Stimulated activated naive CD8-positive, alpha-beta T cell treated with anti-CD3 and anti-CD28 coated beads, Interleukin-15, Interleukin-2, amounts not matched to agents 100 ng/mL and 50 ng/mL, for 24 hours (primary cell): ENCODE results near the gene KIAA1958.

ENCODE experiments used
- H3K27ac Mint-ChIP-seq: one replicate; pipeline ENCODE4 v1.8.0; 2021; ENCODE audit warnings: mild to moderate bottlenecking, mixed read lengths
- H3K27me3 Mint-ChIP-seq: one replicate; pipeline ENCODE4 v1.8.0; 2021; ENCODE audit warnings: mixed read lengths
- H3K36me3 Mint-ChIP-seq: one replicate; pipeline ENCODE4 v1.8.0; 2021; ENCODE audit warnings: low read depth, mixed read lengths
- H3K4me1 Mint-ChIP-seq: one replicate; pipeline ENCODE4 v1.8.0; 2021; ENCODE audit warnings: low read depth, mixed read lengths
- H3K4me3 Mint-ChIP-seq: one replicate; pipeline ENCODE4 v1.8.0; 2021; ENCODE audit warnings: mild to moderate bottlenecking, mixed read lengths
- H3K9me3 Mint-ChIP-seq: one replicate; pipeline ENCODE4 v1.8.0; 2021; ENCODE audit warnings: mixed read lengths

The KIAA1958 gene

GRCh38 chr9:112551641-112552040 lies 65.0 kb downstream of the KIAA1958 start:
- peaks cover under 1% of the 10 kb centered on the region for H3K36me3 Mint-ChIP-seq
- H3K4me3 Mint-ChIP-seq, result no peak overlapping the region
- no peaks in the 10 kb centered on the region for H3K27me3 Mint-ChIP-seq
- H3K9me3 Mint-ChIP-seq, result peaks cover 2% of the 10 kb centered on the region
- no peak overlapping the region for H3K27ac Mint-ChIP-seq
- H3K4me1 Mint-ChIP-seq, result peaks cover 10% of the 10 kb centered on the region

- Mint-ChIP-seq H3K4me3 (no peak overlapping the region), H3K27ac (no peak overlapping the region), H3K36me3 (no peaks in the 10 kb centered on the region), H3K9me3 (no peaks in the 10 kb centered on the region), H3K4me1 (peaks cover 7% of the 10 kb centered on the region), H3K27me3 (no peaks in the 10 kb centered on the region)
Measured at GRCh38 chr9:112552229-112553056, 65.8 kb downstream of the KIAA1958 start.

- Mint-ChIP-seq H3K27ac (no peak overlapping the region), H3K4me1 (peaks cover 4% of the 10 kb centered on the region), H3K9me3 (no peaks in the 10 kb centered on the region), H3K27me3 (no peaks in the 10 kb centered on the region), H3K36me3 (no peaks in the 10 kb centered on the region), H3K4me3 (no peak overlapping the region)
Measured at GRCh38 chr9:112553256-112553826, 66.7 kb downstream of the KIAA1958 start.

DNA sequence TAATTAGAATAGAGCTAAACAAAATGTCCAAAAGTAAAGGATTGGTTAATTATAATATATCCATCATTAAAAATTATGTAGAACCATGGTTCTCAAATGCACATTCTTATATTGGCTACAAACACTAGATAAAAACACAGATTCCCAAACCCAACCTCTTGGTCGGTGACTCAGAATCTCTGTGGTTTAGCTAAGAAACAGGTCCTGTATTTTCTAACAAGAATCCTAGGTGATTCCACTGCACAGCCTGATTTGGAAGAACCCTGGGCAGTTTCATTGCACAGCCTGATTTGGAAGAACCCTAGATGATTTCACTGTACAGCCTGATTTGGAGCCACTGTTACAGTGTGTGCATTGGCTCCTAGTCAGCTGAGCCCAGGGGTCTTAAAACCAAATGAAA lies 67.9 kb downstream of the KIAA1958 start:
- Mint-ChIP-seq H3K4me1 (peaks cover 5% of the 10 kb centered on the region), H3K9me3 (no peaks in the 10 kb centered on the region), H3K27ac (no peak overlapping the region), H3K27me3 (no peaks in the 10 kb centered on the region), H3K4me3 (no peak overlapping the region), H3K36me3 (no peaks in the 10 kb centered on the region)

DNA sequence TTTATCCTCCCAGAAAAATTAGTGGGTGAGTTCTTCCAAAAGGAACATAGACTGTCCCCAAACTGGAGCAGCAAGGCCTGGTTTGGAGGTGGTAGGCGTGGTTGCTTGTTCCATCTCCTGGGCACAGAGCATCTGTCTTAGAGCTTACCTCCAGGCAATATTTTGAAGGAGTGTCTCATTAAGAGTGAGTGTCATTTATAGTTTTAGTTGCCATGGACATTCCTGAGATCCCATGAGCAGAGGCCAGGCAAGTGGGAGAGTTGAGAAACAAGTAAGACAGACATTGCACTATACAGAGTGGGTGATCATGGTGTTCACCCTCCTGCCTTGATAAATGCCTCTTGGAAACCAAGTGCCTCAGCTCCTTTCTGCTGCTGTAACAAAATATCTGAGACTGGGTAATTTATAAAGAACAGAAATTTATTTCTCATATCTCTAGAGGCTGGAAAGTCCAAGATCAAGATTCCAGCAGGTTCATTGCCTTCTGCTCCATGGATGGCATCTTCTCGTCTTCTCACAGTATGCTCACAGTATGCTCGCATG lies 68.5 kb downstream of the KIAA1958 start:
- no peak overlapping the region for H3K27ac Mint-ChIP-seq
- H3K27me3 Mint-ChIP-seq, result no peaks in the 10 kb centered on the region
- no peak overlapping the region for H3K4me3 Mint-ChIP-seq
- H3K36me3 Mint-ChIP-seq, result no peaks in the 10 kb centered on the region
- peaks cover 6% of the 10 kb centered on the region for H3K4me1 Mint-ChIP-seq
- H3K9me3 Mint-ChIP-seq, result no peaks in the 10 kb centered on the region

DNA sequence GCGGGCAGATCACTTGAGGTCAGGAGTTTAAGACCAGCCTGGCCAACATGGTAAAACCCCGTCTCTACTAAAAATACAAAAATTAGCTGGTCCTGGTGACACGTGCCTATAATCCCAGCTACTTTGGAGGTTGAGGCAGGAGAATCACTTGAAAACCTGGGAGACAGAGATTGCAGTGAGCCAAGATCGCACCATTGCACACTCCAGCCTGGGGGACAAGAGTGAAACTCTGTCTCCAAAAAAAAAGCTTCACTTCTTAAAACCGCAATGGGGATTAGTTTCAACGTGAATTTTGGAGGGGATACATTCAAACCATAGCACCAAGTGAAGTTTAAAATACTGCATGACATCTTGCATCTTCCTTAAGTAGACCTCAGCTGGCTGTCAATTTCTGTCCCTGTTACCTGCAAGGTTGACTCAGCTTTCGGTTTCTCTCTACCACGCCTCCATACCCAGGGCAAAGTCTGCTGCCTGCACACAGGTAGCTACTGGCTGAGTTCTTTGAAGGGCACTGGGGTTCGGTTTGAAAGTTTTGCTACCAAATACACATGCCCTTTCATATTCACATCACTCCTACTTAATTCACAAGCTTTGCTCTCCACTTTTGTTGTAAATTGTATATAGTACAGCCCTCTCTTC lies 69.3 kb downstream of the KIAA1958 start:
- no peak overlapping the region for H3K4me3 Mint-ChIP-seq
- H3K36me3 Mint-ChIP-seq, result no peaks in the 10 kb centered on the region
- H3K9me3 Mint-ChIP-seq, result no peaks in the 10 kb centered on the region
- H3K27ac Mint-ChIP-seq, result no peak overlapping the region
- no peaks in the 10 kb centered on the region for H3K27me3 Mint-ChIP-seq
- peaks cover 6% of the 10 kb centered on the region for H3K4me1 Mint-ChIP-seq

- Mint-ChIP-seq H3K4me1 (peaks cover 6% of the 10 kb centered on the region), H3K27me3 (no peaks in the 10 kb centered on the region), H3K4me3 (no peak overlapping the region), H3K9me3 (no peaks in the 10 kb centered on the region), H3K27ac (no peak overlapping the region), H3K36me3 (no peaks in the 10 kb centered on the region)
Measured at GRCh38 chr9:112556497-112557442, 70.1 kb downstream of the KIAA1958 start.

- H3K36me3 Mint-ChIP-seq, result no peaks in the 10 kb centered on the region
- no peak overlapping the region for H3K27ac Mint-ChIP-seq
- peaks cover 9% of the 10 kb centered on the region for H3K4me1 Mint-ChIP-seq
- H3K9me3 Mint-ChIP-seq, result no peaks in the 10 kb centered on the region
- no peaks in the 10 kb centered on the region for H3K27me3 Mint-ChIP-seq
- no peak overlapping the region for H3K4me3 Mint-ChIP-seq
Measured at GRCh38 chr9:112558476-112558875, 71.8 kb downstream of the KIAA1958 start.

GRCh38 chr9:112558978-112559377 lies 72.4 kb downstream of the KIAA1958 start:
- Mint-ChIP-seq H3K4me1 (peaks cover 9% of the 10 kb centered on the region), H3K27ac (no peak overlapping the region), H3K4me3 (no peak overlapping the region), H3K9me3 (no peaks in the 10 kb centered on the region), H3K27me3 (no peaks in the 10 kb centered on the region), H3K36me3 (no peaks in the 10 kb centered on the region)

- Mint-ChIP-seq H3K9me3 (no peaks in the 10 kb centered on the region), H3K27ac (no peak overlapping the region), H3K36me3 (no peaks in the 10 kb centered on the region), H3K27me3 (no peaks in the 10 kb centered on the region), H3K4me1 (peaks cover 9% of the 10 kb centered on the region), H3K4me3 (no peak overlapping the region)
Measured at GRCh38 chr9:112559629-112560413, 73.2 kb downstream of the KIAA1958 start.

DNA sequence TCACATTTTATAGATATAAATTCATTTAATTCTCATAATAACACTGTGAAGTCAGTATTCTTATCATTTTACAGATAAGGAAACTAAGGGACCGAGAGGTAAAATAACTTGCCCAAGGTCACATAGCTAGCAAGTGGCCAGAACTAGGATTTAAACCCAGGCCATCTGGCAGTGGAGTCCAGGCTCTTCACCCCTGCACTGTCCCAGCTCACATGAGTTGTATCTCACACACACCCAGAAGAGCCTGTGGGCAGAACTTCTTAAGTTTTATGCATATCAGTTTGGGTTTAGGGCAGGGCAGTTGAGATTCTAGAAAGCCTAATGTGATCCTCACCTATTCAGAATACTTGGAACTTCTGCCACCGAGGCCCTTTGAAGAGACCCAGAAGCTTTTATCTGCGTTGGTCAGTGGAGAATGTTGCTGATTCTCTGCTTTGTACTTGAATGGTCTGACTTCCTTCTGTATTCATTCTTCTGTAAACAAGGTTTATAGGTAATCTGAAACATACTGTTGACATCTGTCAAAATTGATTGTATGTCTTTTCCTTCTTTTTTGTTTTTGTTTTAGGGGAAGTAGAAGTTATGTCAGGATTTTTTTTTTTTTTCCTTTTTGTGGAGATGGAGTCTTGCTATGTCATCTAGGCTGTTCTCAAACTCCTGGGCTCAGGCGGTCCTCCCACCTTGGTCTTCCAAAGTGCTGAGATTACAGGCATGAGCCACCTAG lies 75.8 kb downstream of the KIAA1958 start:
- H3K4me3 Mint-ChIP-seq, result no peak overlapping the region
- peaks cover 9% of the 10 kb centered on the region for H3K4me1 Mint-ChIP-seq
- H3K27me3 Mint-ChIP-seq, result no peaks in the 10 kb centered on the region
- no peak overlapping the region for H3K27ac Mint-ChIP-seq
- H3K36me3 Mint-ChIP-seq, result no peaks in the 10 kb centered on the region
- no peaks in the 10 kb centered on the region for H3K9me3 Mint-ChIP-seq

- Mint-ChIP-seq H3K27me3 (no peaks in the 10 kb centered on the region), H3K9me3 (no peaks in the 10 kb centered on the region), H3K36me3 (peaks cover under 1% of the 10 kb centered on the region), H3K27ac (no peak overlapping the region), H3K4me1 (peaks cover 4% of the 10 kb centered on the region), H3K4me3 (no peak overlapping the region)
Measured at GRCh38 chr9:112569186-112569585, 82.6 kb downstream of the KIAA1958 start.

DNA sequence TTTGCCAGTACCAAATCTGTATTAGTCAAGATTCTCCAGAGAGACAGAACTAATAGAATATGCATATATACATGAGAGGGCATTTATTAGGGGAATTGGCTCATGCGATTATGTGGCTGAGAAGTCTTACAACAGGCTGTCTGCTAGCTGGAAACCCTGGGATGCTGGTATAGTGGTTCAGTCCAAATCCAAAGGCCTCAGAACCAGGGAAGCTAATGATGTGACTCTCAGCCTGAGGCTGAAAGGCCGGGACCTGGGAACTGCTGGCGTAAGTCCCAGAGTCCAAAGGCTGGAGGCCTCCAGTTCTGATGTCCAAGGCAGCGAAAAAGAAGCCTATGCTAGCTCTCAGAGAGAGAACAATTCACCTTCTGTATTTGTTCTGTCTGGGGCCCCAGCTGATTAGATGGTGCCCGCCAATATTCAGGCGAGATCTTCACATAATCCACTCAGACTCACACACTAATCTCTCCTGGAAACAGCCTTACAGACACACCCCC lies 84.1 kb downstream of the KIAA1958 start:
- Mint-ChIP-seq H3K9me3 (no peaks in the 10 kb centered on the region), H3K4me3 (no peak overlapping the region), H3K36me3 (peaks cover 14% of the 10 kb centered on the region), H3K27ac (no peak overlapping the region), H3K27me3 (no peaks in the 10 kb centered on the region), H3K4me1 (peaks cover 4% of the 10 kb centered on the region)
